MM.1S (cell line): ENCODE data around the gene FYN.

Source experiments
- DNase-seq: peaks from one replicate; pipeline ENCODE4 v3.0.0-alpha.2; 2015
- H2AFZ ChIP-seq: fragments of 300-600 bp; sonication (generic); 2 replicates; pipeline ENCODE4 v1.6.0; 2016; ENCODE audit warnings: antibody characterized with exemption, low read length
- H3F3A ChIP-seq: fragments of 300-600 bp; sonication (generic); 2 replicates; pipeline ENCODE4 v1.6.1; 2016; ENCODE audit warnings: mild to moderate bottlenecking, antibody characterized with exemption, low read length, moderate library complexity, mixed read lengths; ENCODE audit not compliant: insufficient read depth
- H3K27ac ChIP-seq: fragments of 300-600 bp; sonication (generic); 2 replicates; pipeline ENCODE4 v1.5.1; 2016; ENCODE audit warnings: mild to moderate bottlenecking, low read length
- H3K27me3 ChIP-seq: fragments of 300-600 bp; sonication (generic); replicated peaks from 2 replicates; pipeline ENCODE4 v1.6.0; 2016; ENCODE audit warnings: low read length; ENCODE audit not compliant: insufficient read depth
- H3K36me3 ChIP-seq: fragments of 300-600 bp; sonication (generic); replicated peaks from 2 replicates; pipeline ENCODE4 v1.6.1; 2016; ENCODE audit warnings: mild to moderate bottlenecking, low read length, mixed read lengths; ENCODE audit not compliant: insufficient read depth
- H3K4me1 ChIP-seq: fragments of 300-600 bp; sonication (generic); 2 replicates; pipeline ENCODE4 v1.6.1; 2016; ENCODE audit warnings: low read length, mixed read lengths
- H3K4me2 ChIP-seq: fragments of 300-600 bp; sonication (generic); 2 replicates; pipeline ENCODE4 v1.6.0; 2016; ENCODE audit warnings: low read depth, low read length
- H3K4me3 ChIP-seq: fragments of 300-600 bp; sonication (generic); 2 replicates; pipeline ENCODE4 v1.5.1; 2016; ENCODE audit warnings: low read length, mixed read lengths
- H3K79me2 ChIP-seq: fragments of 300-600 bp; sonication (generic); 2 replicates; pipeline ENCODE4 v1.6.1; 2016; ENCODE audit warnings: mixed run types, low read length, mixed read lengths
- H3K9ac ChIP-seq: fragments of 300-600 bp; sonication (generic); 2 replicates; pipeline ENCODE4 v1.6.1; 2016; ENCODE audit warnings: low read length, mixed read lengths
- H3K9me2 ChIP-seq: fragments of 300-600 bp; sonication (generic); replicated peaks from 2 replicates; pipeline ENCODE4 v1.6.1; 2016; ENCODE audit warnings: mild to moderate bottlenecking, low read length, mixed read lengths; ENCODE audit not compliant: insufficient read depth
- H3K9me3 ChIP-seq: fragments of 300-600 bp; sonication (generic); replicated peaks from 2 replicates; pipeline ENCODE4 v1.6.1; 2016; ENCODE audit warnings: mild to moderate bottlenecking, low read length, mixed read lengths; ENCODE audit not compliant: insufficient read depth
- H4K20me1 ChIP-seq: fragments of 300-600 bp; sonication (generic); 2 replicates; pipeline ENCODE4 v1.6.1; 2016; ENCODE audit warnings: mild to moderate bottlenecking, low read length, moderate library complexity, mixed read lengths; ENCODE audit not compliant: insufficient read depth
- CTCF ChIP-seq: fragments of 300-600 bp; sonication (generic); IDR thresholded peaks from 2 replicates; pipeline ENCODE4 v1.5.1; 2016; ENCODE audit warnings: antibody characterized with exemption, low read length, mixed read lengths
- EZH2 ChIP-seq: fragments of 300-600 bp; sonication (generic); optimal IDR thresholded peaks from 2 replicates; pipeline ENCODE3; 2017; ENCODE audit warnings: low read depth, mild to moderate bottlenecking, antibody characterized with exemption, low read length, mixed read lengths
- EZH2phosphoT487 ChIP-seq: fragments of 300-600 bp; sonication (generic); IDR thresholded peaks from 2 replicates; pipeline ENCODE4 v1.6.1; 2018; ENCODE audit warnings: antibody characterized with exemption, low read length

FYN gene

DNA sequence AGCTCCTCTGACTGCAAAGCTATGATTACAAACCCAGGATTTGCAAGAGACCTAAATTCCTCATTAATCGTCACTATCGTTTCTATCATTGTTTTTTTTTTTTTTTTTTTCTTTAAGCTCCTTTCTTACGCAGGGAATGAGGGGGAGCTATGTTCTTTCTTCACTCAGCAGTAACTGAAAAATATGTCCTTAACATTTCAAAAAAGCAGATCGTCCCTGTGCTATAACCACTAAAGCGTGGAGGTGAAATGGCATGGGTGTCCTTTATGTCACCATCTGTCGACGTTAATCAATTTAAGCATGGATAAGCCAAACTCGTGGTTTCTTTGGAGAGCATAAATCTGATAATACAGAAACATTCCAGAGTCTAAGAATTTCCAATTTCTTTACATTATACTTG is 199.7 kb downstream of the FYN start:
- Histone ChIP-seq H3K79me2 (no peaks in the 10 kb centered on the region), H3K27me3 (no peaks in the 10 kb centered on the region), H3F3A (no peaks in the 10 kb centered on the region), H3K9me3 (no peaks in the 10 kb centered on the region), H4K20me1 (no peaks in the 10 kb centered on the region), H3K4me1 (no peaks in the 10 kb centered on the region), H3K27ac (no peak overlapping the region), H3K4me3 (no peak overlapping the region), H2AFZ (no peak overlapping the region), H3K9ac (no peak overlapping the region), H3K36me3 (no peaks in the 10 kb centered on the region), H3K9me2 (no peaks in the 10 kb centered on the region), H3K4me2 (no peak overlapping the region)
- TF ChIP-seq CTCF (no peak), EZH2 (no peak), EZH2phosphoT487 (no peak)
- no peak for DNase-seq

DNA sequence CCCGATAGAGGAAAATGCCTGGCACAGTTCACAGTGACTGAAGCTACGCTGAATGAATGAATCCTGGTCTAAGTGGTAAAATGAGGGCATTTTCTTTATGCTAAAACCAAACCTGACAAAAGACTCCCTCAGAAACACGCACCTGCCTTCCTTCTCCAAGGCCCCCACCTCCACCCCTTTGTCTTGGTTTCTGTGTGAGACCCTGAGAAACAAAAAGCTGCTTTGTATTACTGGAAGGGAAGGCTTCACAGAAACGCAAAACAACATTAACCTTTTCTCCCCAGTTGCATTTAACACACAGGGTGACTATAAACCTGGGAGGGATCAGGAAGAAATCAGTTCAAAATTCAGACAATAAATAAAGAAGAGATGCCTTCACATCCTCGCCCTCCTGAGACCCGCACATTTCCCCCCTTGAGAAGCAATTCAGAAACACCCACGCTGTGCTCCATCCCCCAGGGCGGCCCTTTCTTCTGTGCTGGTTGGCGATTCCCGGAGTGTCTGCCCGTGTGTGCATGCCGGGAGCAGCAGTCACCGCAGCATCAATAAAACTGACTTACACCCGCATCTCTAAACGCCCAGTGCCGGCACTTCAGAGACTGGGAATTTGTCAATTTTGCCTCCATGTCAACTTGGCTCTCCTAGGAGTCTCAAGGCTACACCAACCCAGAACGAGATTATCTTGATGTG is 200.3 kb downstream of the FYN start:
- no peak overlapping the region for H2AFZ ChIP-seq
- no peaks in the 10 kb centered on the region for H3K9me2 ChIP-seq
- H4K20me1 ChIP-seq = no peaks in the 10 kb centered on the region
- TF ChIP-seq EZH2phosphoT487 (no peak), EZH2 (no peak), CTCF (no peak)
- H3K4me3 ChIP-seq = no peak overlapping the region
- H3K27ac ChIP-seq = no peak overlapping the region
- H3K79me2 ChIP-seq = no peaks in the 10 kb centered on the region
- H3F3A ChIP-seq = no peaks in the 10 kb centered on the region
- no peaks in the 10 kb centered on the region for H3K36me3 ChIP-seq
- DNase-seq = no peak
- no peaks in the 10 kb centered on the region for H3K27me3 ChIP-seq
- H3K4me1 ChIP-seq = no peaks in the 10 kb centered on the region
- H3K4me2 ChIP-seq = no peak overlapping the region
- H3K9ac ChIP-seq = no peak overlapping the region
- no peaks in the 10 kb centered on the region for H3K9me3 ChIP-seq

- no peaks in the 10 kb centered on the region for H3K79me2 ChIP-seq
- no peaks in the 10 kb centered on the region for H3K27me3 ChIP-seq
- no peaks in the 10 kb centered on the region for H4K20me1 ChIP-seq
- no peaks in the 10 kb centered on the region for H3K36me3 ChIP-seq
- no peak for DNase-seq
- no peak overlapping the region for H3K4me3 ChIP-seq
- no peaks in the 10 kb centered on the region for H3K9me3 ChIP-seq
- no peak overlapping the region for H3K27ac ChIP-seq
- H3K9ac ChIP-seq = no peak overlapping the region
- H2AFZ ChIP-seq = no peak overlapping the region
- H3K9me2 ChIP-seq = no peaks in the 10 kb centered on the region
- H3K4me1 ChIP-seq = no peaks in the 10 kb centered on the region
- H3K4me2 ChIP-seq = no peak overlapping the region
- TF ChIP-seq CTCF (no peak), EZH2phosphoT487 (no peak), EZH2 (no peak)
- no peaks in the 10 kb centered on the region for H3F3A ChIP-seq
These were observed 203.9 kb downstream of the FYN start for GRCh38 chr6:111669326-111669725.
